GM10266 (cell line): ENCODE results near the gene RPS15.

Experiments used
- DNase-seq: peaks from one replicate; pipeline ENCODE4 v3.0.0; 2012; ENCODE audit errors: extremely low spot score
- TF ChIP-seq, protein P1 (sequence below): IDR thresholded peaks from 2 replicates; pipeline ENCODE4 v1.5.1; 2012; ENCODE audit warnings: mild to moderate bottlenecking, low read depth; ENCODE audit not compliant: control insufficient read depth, insufficient read depth; ENCODE audit errors: missing control alignments

Gene RPS15

DNA sequence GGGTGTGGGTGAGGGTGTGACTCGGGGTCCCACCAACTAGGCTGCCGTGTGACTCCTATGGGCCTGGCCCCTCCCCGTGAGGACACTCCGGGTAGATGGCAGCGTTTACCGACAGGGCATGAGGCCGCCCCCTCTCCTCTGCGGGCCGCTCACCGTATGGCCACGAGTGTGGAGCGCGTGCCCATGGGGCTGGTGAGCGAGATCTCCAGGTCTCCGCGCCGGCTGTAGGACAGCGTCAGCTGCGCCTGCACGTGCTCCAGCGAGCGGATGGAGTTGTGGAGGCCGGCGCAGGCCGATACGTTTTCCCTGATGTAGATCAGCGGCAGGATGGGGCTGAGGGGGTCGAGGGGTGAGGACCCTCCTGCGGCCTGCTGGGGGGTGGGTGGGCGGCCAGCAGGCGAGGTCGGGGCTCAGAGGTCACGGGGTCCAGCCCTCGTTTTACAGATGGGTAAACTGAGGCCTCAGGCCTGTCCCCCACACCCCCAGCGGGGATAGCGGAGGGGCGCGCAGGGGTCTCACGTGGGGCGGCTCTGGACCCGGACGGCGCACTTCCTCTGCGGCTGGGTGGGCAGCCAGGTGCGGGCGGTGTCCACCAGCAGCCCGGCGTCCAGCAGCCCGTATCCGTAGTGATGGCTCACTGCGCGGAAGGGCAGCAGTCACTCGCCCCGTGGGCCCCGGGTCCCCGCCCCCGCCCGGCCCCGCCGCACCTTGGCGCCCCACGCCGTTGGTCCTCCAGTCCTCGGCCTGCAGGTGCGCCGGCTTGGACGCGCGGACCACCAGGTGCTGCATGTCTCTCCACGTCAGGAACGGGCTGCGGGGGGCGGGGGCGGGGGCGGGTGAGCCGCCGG is 45.2 kb downstream of the RPS15 start:
- TF ChIP-seq, protein P1, sequence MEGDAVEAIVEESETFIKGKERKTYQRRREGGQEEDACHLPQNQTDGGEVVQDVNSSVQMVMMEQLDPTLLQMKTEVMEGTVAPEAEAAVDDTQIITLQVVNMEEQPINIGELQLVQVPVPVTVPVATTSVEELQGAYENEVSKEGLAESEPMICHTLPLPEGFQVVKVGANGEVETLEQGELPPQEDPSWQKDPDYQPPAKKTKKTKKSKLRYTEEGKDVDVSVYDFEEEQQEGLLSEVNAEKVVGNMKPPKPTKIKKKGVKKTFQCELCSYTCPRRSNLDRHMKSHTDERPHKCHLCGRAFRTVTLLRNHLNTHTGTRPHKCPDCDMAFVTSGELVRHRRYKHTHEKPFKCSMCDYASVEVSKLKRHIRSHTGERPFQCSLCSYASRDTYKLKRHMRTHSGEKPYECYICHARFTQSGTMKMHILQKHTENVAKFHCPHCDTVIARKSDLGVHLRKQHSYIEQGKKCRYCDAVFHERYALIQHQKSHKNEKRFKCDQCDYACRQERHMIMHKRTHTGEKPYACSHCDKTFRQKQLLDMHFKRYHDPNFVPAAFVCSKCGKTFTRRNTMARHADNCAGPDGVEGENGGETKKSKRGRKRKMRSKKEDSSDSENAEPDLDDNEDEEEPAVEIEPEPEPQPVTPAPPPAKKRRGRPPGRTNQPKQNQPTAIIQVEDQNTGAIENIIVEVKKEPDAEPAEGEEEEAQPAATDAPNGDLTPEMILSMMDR = no peak
- no peak for DNase-seq

DNA sequence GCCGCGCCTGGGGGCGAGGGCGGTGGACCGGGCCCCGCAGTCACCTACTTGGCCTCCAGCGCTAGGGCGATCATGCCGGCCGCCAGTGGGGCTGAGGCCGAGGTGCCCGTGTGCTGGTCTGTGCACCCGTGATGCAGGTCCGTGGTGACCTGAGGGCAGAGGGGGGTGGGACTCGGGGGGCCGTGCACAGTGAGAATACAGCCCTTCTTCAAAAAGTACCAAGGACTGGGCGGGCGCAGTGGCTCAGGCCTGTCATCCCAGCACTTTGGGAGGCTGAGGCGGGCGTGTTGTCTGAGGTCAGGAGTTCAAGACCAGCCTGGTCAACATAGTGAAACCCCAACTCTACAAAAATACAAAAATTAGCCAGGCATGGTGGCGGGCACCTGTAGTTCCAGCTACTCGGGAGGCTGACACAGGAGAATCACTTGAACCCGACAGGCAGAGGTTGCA is 45.8 kb downstream of the RPS15 start:
- TF ChIP-seq, protein P1 = no peak
- no peak for DNase-seq

DNA sequence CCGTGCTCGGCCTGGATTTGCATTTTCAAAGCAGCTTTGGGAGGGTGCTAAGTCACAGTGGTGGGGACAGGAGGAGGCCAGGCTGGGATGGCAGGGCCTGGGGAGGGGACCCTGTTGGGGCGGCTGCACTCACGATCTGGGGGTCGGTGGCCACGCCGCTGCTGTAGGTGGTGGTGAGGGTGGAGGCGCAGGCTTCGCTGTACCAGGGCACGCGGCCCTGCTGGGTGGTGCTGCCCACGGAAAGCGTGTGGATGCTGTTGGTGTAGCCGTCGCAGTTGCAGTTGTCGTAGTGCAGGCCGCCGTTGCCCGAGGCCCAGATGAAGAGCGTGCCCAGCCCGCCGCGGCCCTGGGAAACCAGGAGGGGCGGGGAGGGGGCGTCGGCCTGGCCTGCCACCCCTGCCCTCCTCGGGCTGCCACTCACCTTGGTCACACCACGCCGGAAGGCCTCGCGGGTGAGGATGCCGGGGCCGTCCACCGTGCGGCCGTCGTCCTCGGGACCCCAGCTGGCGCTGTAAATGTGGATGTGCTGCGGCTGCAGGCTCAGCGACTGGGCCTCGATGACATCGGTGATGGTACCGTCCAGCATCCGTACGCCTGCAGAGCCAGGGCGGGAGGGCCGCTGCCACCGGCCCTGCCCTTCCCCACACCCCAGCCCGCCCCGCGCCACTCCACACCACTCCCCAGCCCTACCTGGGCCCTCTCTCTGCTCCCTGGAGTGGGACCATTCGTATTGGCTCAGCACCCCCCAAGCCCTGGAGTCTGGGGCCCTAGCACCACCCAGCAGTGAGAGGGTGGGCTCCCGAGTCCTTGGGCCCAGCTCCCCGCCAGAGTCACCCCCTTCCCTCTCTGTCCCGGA is 48.8 kb downstream of the RPS15 start:
- no peak for DNase-seq
- TF ChIP-seq, protein P1 = no peak

DNA sequence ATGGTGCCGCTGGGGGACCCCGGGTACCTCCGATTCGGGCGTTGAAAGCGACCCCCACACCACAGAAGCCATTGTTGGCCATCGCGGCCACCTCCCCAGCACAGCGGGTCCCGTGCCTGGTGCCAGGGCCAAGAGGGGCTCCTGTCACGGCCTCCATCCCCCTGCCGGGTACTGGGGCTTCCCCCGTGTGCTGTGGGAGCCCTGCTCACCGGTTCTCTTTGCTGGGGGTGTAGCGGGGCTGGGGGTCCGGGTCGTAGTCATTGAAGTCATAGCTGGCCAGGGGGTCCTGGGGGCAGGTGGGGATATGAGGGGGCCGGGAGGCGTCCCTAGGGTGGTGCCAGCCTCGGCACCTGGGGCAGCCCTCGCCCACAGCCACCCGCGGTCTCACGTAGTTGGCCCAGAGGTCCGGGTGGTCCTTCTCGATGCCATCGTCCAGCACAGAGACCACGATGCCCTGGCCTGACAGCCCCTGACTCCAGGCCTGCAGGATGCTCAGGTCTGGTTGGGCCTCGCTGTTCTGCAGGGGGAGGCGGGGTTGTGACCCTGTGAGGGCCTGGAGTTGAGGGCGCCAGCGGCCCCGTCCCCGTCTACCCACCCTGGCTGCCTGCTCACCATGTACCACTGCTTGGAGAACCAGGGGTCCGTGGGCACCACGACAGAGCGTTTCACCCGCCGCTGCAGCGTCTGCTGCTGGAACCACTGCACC is 49.5 kb downstream of the RPS15 start:
- TF ChIP-seq, protein P1 = no peak

DNA sequence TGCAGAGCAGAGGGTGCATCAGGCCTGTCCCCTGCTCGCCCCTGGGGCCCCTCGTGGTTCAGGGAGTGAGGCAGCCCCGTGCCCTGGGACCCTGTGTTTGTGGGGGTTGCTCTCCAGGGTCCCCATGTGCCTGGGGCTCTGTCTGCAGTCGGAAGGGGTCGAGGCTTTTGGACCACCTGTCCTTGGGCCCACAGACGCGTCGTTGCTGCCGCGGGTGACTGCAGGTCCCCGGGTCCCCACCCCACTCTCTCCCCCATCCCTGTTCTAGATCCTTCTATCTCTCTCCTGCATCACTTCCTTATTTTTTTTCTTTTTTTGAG is 50.0 kb downstream of the RPS15 start:
- DNase-seq = no peak
- TF ChIP-seq, protein P1 = no peak

More for the DNA sequence above, 49.5 kb downstream of the RPS15 start:
- no peak for DNase-seq

DNA sequence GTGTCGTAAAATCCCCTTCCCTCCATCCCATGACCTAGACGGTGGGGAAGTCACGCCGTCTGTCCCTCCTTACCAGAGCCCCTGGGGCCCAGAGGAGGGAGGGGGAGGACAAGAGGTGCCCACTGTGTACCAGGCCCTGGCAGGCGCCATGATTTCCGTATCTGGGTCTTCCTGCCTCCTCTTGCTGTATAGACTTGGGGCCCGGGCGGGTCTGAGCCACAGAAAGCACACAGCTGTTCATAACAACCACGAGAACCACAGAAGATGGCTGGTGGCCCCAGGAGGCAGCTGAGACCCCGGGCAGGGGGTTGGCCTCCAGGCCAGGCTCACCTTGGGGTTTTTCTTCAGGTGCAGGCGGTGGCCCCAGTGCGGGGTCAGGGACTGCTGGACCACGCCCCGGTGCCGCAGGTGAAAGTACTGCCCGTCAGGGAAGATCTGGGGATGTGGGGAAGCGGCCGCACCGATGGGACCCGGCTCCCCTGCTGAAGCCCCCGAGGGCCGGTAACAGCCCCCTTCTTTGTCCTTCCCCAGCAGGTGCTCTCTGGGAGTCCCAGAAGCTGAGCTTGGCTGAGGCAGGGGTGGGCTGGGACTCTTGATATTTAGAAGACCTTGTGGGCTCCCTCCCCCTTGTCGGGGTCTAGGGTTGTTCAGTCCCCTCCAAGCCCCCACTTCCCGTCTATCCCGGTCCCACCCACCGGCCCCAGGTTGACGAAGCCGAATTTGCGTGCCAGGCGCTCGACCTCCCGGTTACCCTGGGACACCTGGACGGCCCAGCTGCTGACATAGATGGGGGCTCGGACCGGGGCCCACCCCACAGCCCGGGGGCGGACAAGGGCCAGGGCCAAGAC is 51.5 kb downstream of the RPS15 start:
- no peak for DNase-seq
- TF ChIP-seq, protein P1 = no peak
